A549 treated with dexamethasone at 1 μM for 4 hours (cell line): ENCODE data around the gene HIPK4. TPM values are rescaled to one million over a fixed set of nuclear protein-coding genes. Genes with fewer than 3 reads are reported as not detected.

Experiments used
- total RNA-seq: library from RNA; stranded (reverse); fragments of 200-300 nt; extraction: Qiagen RNA extraction; gene quantifications from 5 replicates; pipeline ENCODE4 v1.2.3, GENCODE V29; 2022

Gene HIPK4, protein sequence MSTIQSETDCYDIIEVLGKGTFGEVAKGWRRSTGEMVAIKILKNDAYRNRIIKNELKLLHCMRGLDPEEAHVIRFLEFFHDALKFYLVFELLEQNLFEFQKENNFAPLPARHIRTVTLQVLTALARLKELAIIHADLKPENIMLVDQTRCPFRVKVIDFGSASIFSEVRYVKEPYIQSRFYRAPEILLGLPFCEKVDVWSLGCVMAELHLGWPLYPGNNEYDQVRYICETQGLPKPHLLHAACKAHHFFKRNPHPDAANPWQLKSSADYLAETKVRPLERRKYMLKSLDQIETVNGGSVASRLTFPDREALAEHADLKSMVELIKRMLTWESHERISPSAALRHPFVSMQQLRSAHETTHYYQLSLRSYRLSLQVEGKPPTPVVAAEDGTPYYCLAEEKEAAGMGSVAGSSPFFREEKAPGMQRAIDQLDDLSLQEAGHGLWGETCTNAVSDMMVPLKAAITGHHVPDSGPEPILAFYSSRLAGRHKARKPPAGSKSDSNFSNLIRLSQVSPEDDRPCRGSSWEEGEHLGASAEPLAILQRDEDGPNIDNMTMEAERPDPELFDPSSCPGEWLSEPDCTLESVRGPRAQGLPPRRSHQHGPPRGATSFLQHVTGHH
- total RNA-seq: 0.16 to 0.39 TPM (median 0.35 TPM) in 5 replicates

GRCh38 chr19:40390084-40390742 lies at the start of gene HIPK4:
HIPK4 (minus strand) TSS chr19:40390181; CDS start chr19:40389902, 279 bp downstream.

GRCh38 chr19:40425450-40426287 lies 35.7 kb upstream of the HIPK4 start, which contains the start of gene SERTAD1:
SERTAD1 (minus strand) TSS chr19:40425992; CDS start chr19:40423546, 2,446 bp downstream.

GRCh38 chr19:40413291-40413845 lies 23.4 kb upstream of the HIPK4 start, which contains the start of gene PRX:
PRX (minus strand) TSS chr19:40413378; CDS start chr19:40407932, 5,446 bp downstream.

DNA sequence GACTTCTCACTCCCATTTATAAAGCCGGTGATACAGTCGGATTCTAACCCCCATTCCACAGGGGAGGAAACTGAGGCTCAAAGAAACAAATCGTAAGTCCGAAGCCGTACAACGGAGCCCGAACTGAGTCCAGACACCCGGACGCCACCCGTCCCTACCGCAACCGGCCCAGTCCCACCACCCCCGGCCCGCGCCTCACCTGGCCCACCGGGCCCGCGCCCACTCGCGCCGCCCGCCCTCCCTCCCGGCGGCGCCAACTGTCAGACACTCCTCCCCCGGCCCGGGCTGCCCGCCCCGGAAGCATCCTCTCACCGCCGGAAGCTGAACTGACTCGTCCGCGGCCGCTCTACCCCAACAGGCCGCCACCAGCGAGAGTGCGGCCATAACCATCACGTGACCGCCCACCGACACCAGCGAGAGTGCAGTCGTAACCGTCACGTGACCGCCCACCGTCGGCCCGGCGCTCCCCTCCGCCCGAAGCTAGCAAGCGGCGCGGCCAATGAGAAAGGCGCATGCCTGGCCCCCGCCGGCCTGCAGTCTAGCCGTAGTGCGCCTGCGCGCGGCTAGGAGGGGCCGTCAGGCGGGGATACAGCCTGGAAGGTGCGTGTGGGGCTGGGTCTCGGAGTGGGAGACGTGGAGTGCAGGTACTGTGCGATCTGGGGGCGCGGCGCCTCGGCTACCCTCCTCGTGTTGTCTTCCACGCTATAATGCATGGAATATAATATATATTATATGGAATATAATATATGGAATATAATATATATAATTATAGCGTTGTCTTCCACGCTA lies 41.7 kb downstream of the HIPK4 start, which contains the start of the genes C19orf47 and PLD3:
Gene C19orf47, minus strand, starts transcription at position 273 of the 789 bp plus-strand sequence. CDS start 6,540 bp downstream, outside the sequence.
Gene PLD3, plus strand, starts transcription at position 571 of the 789 bp plus-strand sequence. CDS start 17,789 bp downstream, outside the sequence.

Other genes starting within 250 kb of the HIPK4 start
- 10.8 to 16.1 TPM (median 13.6 TPM) in 5 replicates for gene MAP3K10, start 198.8 kb downstream of the HIPK4 start, total RNA-seq
- gene TTC9B, start 171.8 kb downstream of the HIPK4 start, total RNA-seq: 0.25 to 0.54 TPM (median 0.32 TPM) in 5 replicates
- gene CCNP, start 163.5 kb downstream of the HIPK4 start, total RNA-seq: 0.11 to 0.41 TPM (median 0.25 TPM) in 5 replicates
- gene AKT2, start 104.8 kb downstream of the HIPK4 start, total RNA-seq: 113 to 203 TPM (median 198 TPM) in 5 replicates
- gene C19orf47, start 41.8 kb downstream of the HIPK4 start, total RNA-seq: 23.8 to 33.1 TPM (median 31.5 TPM) in 5 replicates
- 245 to 279 TPM (median 256 TPM) in 5 replicates for gene PLD3, start 41.5 kb downstream of the HIPK4 start, total RNA-seq
- 1.2 to 1.3 TPM (median 1.3 TPM) in 5 replicates for gene PRX, start 23.2 kb upstream of the HIPK4 start, total RNA-seq
- 24.4 to 31.9 TPM (median 26.1 TPM) in 5 replicates for gene SERTAD1, start 35.8 kb upstream of the HIPK4 start, total RNA-seq
- 36.9 to 48.9 TPM (median 44.2 TPM) in 5 replicates for gene SERTAD3, start 54.2 kb upstream of the HIPK4 start, total RNA-seq
- 242 to 310 TPM (median 270 TPM) in 5 replicates for gene BLVRB, start 75.6 kb upstream of the HIPK4 start, total RNA-seq
- 0.41 to 0.73 TPM (median 0.66 TPM) in 5 replicates for gene SPTBN4, start 76.8 kb upstream of the HIPK4 start, total RNA-seq
- 93.3 to 152 TPM (median 136 TPM) in 5 replicates for gene SHKBP1, start 186.7 kb upstream of the HIPK4 start, total RNA-seq
- 34.3 to 57.2 TPM (median 46.2 TPM) in 5 replicates for gene LTBP4, start 211.2 kb upstream of the HIPK4 start, total RNA-seq